Omental fat pad (tissue), 4 donors: ENCODE data around the gene MLLT6. TPM values are rescaled to one million over a fixed set of nuclear protein-coding genes. Genes with fewer than 3 reads are reported as not detected.
"Not testable (repeated sequence)": the region's sequence is repeated elsewhere in the genome, so short reads cannot be mapped to it uniquely, and the experiment has no call there.

Experiments used
- ATAC-seq: fragments of 150-250 bp; one replicate; pipeline ENCODE4 v1.9.1; 2016; ENCODE audit warnings: mild to moderate bottlenecking, moderate library complexity; ENCODE audit not compliant: low FRiP score
- DNase-seq: peaks from one replicate; pipeline ENCODE4 v3.0.0-alpha.2; 2019; ENCODE audit warnings: low spot score
- total RNA-seq, 4 donors: library from RNA; depleted of rRNA; stranded (reverse); fragments of >200 nt; gene quantifications; one replicate each; pipeline ENCODE4 v1.1.0, GENCODE V29; 2016
- TF ChIP-seq, protein P1 (sequence below), 3 donors: fragments of 450-650 bp; IDR thresholded peaks; one replicate each; pipeline ENCODE4 v1.5.1; 2016 to 2017; ENCODE audit warnings: antibody characterized with exemption in 3 of 3, mild to moderate bottlenecking in 3 of 3, moderate library complexity in 2 of 3

Gene MLLT6
- total RNA-seq, 4 donors from 2014 or later: 38.7 to 108 (median 54.8) TPM

- ATAC-seq: no peak
Measured at GRCh38 chr17:38721802-38722201, 16.7 kb downstream of the MLLT6 start.

DNA sequence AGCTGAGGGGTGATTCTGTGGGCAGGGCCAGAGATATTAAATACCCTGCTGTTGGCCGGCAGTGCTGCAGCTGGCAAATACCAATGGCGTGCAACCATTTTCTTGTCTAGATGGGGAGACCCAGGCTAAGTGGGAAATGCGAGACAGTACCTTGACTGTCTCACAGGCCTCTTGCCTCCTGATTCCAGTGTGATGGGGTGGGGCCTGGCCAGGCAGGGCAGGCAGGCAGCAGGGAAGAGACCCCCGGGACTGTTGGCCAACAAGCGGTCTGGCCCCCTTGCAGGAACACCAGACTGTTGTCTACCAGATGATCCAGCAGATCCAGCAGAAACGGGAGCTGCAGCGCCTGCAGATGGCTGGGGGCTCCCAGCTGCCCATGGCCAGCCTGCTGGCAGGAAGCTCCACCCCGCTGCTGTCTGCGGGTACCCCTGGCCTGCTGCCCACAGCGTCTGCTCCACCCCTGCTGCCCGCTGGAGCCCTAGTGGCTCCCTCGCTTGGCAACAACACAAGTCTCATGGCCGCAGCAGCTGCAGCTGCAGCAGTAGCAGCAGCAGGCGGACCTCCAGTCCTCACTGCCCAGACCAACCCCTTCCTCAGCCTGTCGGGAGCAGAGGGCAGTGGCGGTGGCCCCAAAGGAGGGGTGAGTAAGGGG is 19.4 kb downstream of the MLLT6 start:
- TF ChIP-seq, protein P1, sequence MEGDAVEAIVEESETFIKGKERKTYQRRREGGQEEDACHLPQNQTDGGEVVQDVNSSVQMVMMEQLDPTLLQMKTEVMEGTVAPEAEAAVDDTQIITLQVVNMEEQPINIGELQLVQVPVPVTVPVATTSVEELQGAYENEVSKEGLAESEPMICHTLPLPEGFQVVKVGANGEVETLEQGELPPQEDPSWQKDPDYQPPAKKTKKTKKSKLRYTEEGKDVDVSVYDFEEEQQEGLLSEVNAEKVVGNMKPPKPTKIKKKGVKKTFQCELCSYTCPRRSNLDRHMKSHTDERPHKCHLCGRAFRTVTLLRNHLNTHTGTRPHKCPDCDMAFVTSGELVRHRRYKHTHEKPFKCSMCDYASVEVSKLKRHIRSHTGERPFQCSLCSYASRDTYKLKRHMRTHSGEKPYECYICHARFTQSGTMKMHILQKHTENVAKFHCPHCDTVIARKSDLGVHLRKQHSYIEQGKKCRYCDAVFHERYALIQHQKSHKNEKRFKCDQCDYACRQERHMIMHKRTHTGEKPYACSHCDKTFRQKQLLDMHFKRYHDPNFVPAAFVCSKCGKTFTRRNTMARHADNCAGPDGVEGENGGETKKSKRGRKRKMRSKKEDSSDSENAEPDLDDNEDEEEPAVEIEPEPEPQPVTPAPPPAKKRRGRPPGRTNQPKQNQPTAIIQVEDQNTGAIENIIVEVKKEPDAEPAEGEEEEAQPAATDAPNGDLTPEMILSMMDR (IDR thresholded peaks at IDR 0.05): no peak
- no peak for DNase-seq
- ATAC-seq: no peak

More at GRCh38 chr17:38721802-38722201, 16.7 kb downstream of the MLLT6 start:
- TF ChIP-seq, protein P1 (IDR thresholded peaks at IDR 0.05): no peak
- no peak for DNase-seq

DNA sequence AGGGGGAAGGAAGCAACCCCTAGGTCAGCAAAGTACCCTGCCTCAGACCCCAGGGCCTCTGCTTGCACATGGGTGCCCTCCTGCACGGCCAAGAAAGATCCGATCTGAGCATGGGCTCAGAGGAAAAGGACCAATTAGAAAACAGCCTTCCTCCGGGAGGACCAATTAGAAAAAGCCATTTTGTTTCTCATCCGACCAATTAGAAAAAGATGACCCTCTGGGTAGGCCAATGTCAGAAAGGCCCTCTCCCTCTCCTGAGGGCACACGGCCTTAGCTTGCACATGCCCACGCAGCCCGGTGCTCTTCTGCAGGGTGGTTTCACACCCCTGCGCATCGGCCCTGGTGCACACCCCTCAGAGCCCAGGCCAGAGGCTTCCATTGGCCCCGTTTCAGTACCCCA is 20.0 kb downstream of the MLLT6 start:
- TF ChIP-seq, protein P1 (IDR thresholded peaks at IDR 0.05): no peak
- DNase-seq (no peak), ATAC-seq (no peak)

- DNase-seq, ATAC-seq: not testable (repeated sequence)
Measured at GRCh38 chr17:38726145-38726544, 21.1 kb downstream of the MLLT6 start.

DNA sequence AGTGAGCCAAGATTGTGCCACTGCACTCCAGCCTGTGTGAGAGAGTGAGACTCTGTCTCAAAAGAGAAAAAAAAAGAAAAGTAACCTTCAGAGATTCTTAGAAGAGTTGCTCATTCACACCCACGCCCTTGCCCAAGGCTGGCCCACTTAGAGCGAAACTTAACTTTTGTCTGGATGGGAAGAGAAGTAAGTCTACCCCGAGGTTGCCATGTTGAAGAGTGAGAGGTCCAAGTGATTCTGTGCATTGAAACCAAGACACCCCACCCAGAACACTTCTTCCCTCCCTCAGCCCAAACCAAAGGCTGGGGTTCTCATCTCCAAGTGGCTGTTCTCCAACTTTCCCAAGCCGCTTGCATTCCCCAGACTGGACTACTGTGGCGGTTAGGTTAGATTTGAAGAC is 22.7 kb downstream of the MLLT6 start:
- DNase-seq: no peak
- no peak for ATAC-seq
- TF ChIP-seq, protein P1 (IDR thresholded peaks at IDR 0.05): no peak

DNA sequence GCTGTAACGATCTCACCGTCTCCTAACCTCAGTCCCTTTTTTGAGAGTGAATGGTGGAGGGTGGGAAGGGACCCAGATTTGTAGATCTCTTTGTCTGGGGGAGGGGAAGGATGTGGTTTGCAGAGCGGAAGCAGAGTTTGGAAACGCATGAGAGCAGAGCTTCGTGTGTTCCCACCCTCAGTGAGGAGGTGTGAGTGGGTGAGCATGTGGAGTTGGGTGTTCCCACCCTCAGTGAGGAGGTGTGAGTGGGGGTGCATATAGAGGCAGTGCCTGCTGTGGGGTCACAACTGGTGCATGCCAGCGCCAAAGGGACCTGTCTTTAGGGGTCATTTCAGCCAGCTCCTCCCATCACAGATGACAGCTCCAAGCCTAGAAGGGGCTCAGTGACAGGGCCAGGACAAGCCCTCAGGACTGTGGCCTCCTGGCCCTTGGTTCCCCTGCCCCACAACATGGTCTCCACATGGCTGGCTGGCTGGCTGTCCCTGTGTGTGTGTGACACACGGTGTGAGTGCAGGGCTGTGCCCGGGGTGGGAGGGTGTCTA is 23.3 kb downstream of the MLLT6 start:
- TF ChIP-seq, protein P1 (IDR thresholded peaks at IDR 0.05): no peak
- DNase-seq: no peak
- no peak for ATAC-seq

DNA sequence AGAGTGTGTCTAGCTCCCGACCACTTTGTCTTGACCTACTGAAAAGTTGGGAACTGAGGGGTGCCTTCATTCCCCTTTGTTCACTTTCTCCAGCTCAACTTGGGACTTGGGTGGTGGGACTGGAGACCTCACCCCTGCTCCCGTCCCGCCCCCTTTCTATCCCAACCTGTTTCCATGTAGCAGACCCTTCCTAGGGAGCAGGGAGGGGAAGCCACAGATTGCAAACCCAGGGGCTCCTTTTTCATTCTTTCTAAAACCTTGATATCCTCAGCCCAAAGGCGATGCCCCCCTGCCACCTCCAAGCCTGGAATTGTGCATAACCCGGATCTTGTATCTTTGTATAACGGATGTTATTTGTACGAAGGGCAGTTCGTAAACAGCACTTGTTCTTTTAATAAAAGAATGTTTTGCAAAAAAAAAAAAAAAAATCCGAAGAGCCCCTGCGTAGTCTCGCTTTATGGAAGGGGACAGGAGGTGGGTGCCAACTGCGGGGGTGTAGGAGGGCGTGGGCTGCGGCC is 24.4 kb downstream of the MLLT6 start:
- ATAC-seq: no peak
- TF ChIP-seq, protein P1 (IDR thresholded peaks at IDR 0.05): no peak

More for the DNA sequence above, 24.4 kb downstream of the MLLT6 start:
- no peak for DNase-seq
